Measurements from ENCODE around the gene TLE1.

GRCh38 chr9:81694541-81694940 is 5.2 kb upstream of the TLE1 start:
- TF ChIP-seq EZH2 (IDR thresholded peaks at IDR 0.05) (no peak), POLR2AphosphoS5 (IDR thresholded peaks at IDR 0.05; ENCODE audit: borderline replicate concordance, low read depth, low read length) (no peak)
